WTC11 (cell line): ENCODE data around the gene ELMOD1. TPM values are rescaled to one million over a fixed set of nuclear protein-coding genes. Genes with fewer than 3 reads are reported as not detected.

Experiments
- ATAC-seq: fragments of 200-7000 bp; cut with Tn5 transposase; 2 replicates; pipeline ENCODE4 v1.10.0; 2021; ENCODE audit warnings: mild to moderate bottlenecking, moderate library complexity
- CTCF ChIA-PET: fragments of 300-600 bp; sonication (Branson Sonifier 250); formaldehyde crosslinking; loops from one replicate; lab custom pipeline; 2021; ENCODE audit warnings: antibody characterized with exemption; lab: Charles Lee
- POLR2A ChIA-PET: fragments of 350-600 bp; sonication (Branson Sonifier 250); formaldehyde crosslinking; loops from one replicate; lab custom pipeline; 2021; ENCODE audit warnings: antibody characterized with exemption; lab: Charles Lee
- DNase-seq: peaks from one replicate; pipeline ENCODE4 v3.0.0; 2021; ENCODE audit warnings: low spot score
- H3K27ac Mint-ChIP-seq: 2 replicates; pipeline ENCODE4 v1.8.0; 2021; ENCODE audit warnings: mixed read lengths
- H3K27me3 Mint-ChIP-seq: 2 replicates; pipeline ENCODE4 v1.8.0; 2021; ENCODE audit warnings: low read depth, mild to moderate bottlenecking, moderate library complexity, mixed read lengths
- H3K36me3 Mint-ChIP-seq: 2 replicates; pipeline ENCODE4 v1.8.0; 2021; ENCODE audit warnings: mixed read lengths
- H3K4me1 Mint-ChIP-seq: 2 replicates; pipeline ENCODE4 v1.8.0; 2022; ENCODE audit warnings: mixed read lengths
- H3K4me3 Mint-ChIP-seq: 2 replicates; pipeline ENCODE4 v1.8.0; 2021; ENCODE audit warnings: mild to moderate bottlenecking, moderate library complexity, mixed read lengths
- H3K9me3 Mint-ChIP-seq: 2 replicates; pipeline ENCODE4 v1.8.0; 2021; ENCODE audit warnings: mixed read lengths
- AR ChIP-seq: fragments of 250-450 bp; sonication (Bioruptor Pico); IDR thresholded peaks from 2 replicates; pipeline ENCODE4 v1.9.0; 2021; ENCODE audit warnings: mild to moderate bottlenecking
- ATF1 ChIP-seq: sonication (generic); formaldehyde crosslinking; IDR thresholded peaks from 2 replicates; pipeline ENCODE4 v1.8.1; 2023; ENCODE audit warnings: mild to moderate bottlenecking, moderate library complexity, missing genetic modification reagents
- CDX4 ChIP-seq: fragments of 250-450 bp; sonication (Bioruptor Pico); IDR thresholded peaks from 2 replicates; pipeline ENCODE4 v1.9.0; 2021; ENCODE audit warnings: moderate library complexity, mild to moderate bottlenecking, inconsistent platforms, borderline replicate concordance
- CTCF ChIP-seq: fragments of 200-600 bp; IDR thresholded peaks from 2 replicates; pipeline ENCODE4 v1.8.0; 2022; ENCODE audit warnings: antibody characterized with exemption
- E2F5 ChIP-seq: sonication (generic); formaldehyde crosslinking; IDR thresholded peaks from 2 replicates; pipeline ENCODE4 v1.8.1; 2022; ENCODE audit warnings: mild to moderate bottlenecking, moderate library complexity, missing genetic modification reagents
- ELF4 ChIP-seq: sonication (generic); formaldehyde crosslinking; IDR thresholded peaks from 2 replicates; pipeline ENCODE4 v1.8.1; 2022; ENCODE audit warnings: low read depth, mild to moderate bottlenecking, moderate library complexity, missing genetic modification reagents
- FOXJ3 ChIP-seq: sonication (generic); formaldehyde crosslinking; IDR thresholded peaks from 2 replicates; pipeline ENCODE4 v1.9.0; 2021; ENCODE audit warnings: missing genetic modification reagents, mild to moderate bottlenecking, borderline replicate concordance
- HMGA2 ChIP-seq: fragments of 250-450 bp; sonication (Bioruptor Pico); IDR thresholded peaks from 2 replicates; pipeline ENCODE4 v1.4.0; 2021; ENCODE audit warnings: mild to moderate bottlenecking, moderate library complexity
- JUN ChIP-seq: sonication (generic); formaldehyde crosslinking; IDR thresholded peaks from 2 replicates; pipeline ENCODE4 v1.8.0; 2023; ENCODE audit warnings: mild to moderate bottlenecking, missing genetic modification reagents
- MAX ChIP-seq: sonication (generic); formaldehyde crosslinking; IDR thresholded peaks from 2 replicates; pipeline ENCODE4 v1.8.0; 2022; ENCODE audit warnings: mild to moderate bottlenecking, missing genetic modification reagents
- NFATC4 ChIP-seq: fragments of 250-450 bp; sonication (Bioruptor Pico); IDR thresholded peaks from 2 replicates; pipeline ENCODE4 v1.9.0; 2021; ENCODE audit warnings: mild to moderate bottlenecking
- NR1H2 ChIP-seq: sonication (generic); formaldehyde crosslinking; IDR thresholded peaks from 2 replicates; pipeline ENCODE4 v1.9.0; 2021; ENCODE audit warnings: mild to moderate bottlenecking, moderate library complexity, missing genetic modification reagents
- PRRX2 ChIP-seq: fragments of 250-450 bp; sonication (Bioruptor Pico); IDR thresholded peaks from 2 replicates; pipeline ENCODE4 v1.8.0; 2021; ENCODE audit warnings: mild to moderate bottlenecking
- RORB ChIP-seq: fragments of 250-450 bp; sonication (Bioruptor Pico); IDR thresholded peaks from 2 replicates; pipeline ENCODE4 v1.9.0; 2021; ENCODE audit warnings: mild to moderate bottlenecking
- SMAD3 ChIP-seq: sonication (generic); formaldehyde crosslinking; IDR thresholded peaks from 2 replicates; pipeline ENCODE4 v1.8.0; 2022; ENCODE audit warnings: missing genetic modification reagents, mild to moderate bottlenecking, borderline replicate concordance
- TCF7 ChIP-seq: sonication (generic); formaldehyde crosslinking; IDR thresholded peaks from 2 replicates; pipeline ENCODE4 v1.8.0; 2022; ENCODE audit warnings: mild to moderate bottlenecking, low read depth, missing genetic modification reagents, moderate library complexity
- ZNF263 ChIP-seq: sonication (generic); formaldehyde crosslinking; IDR thresholded peaks from 2 replicates; pipeline ENCODE4 v1.8.1; 2022; ENCODE audit warnings: low read depth, mild to moderate bottlenecking, moderate library complexity, missing genetic modification reagents
- ZNF532 ChIP-seq: fragments of 250-450 bp; sonication (Bioruptor Pico); IDR thresholded peaks from 2 replicates; pipeline ENCODE4 v1.9.0; 2021; ENCODE audit warnings: mild to moderate bottlenecking, borderline replicate concordance
- ZNF671 ChIP-seq: fragments of 250-450 bp; sonication (Bioruptor Pico); IDR thresholded peaks from 2 replicates; pipeline ENCODE4 v1.8.0; 2021; ENCODE audit warnings: mild to moderate bottlenecking
- ZSCAN18 ChIP-seq: fragments of 250-450 bp; sonication (Bioruptor Pico); IDR thresholded peaks from 2 replicates; pipeline ENCODE4 v2.1.2; 2022; ENCODE audit warnings: mild to moderate bottlenecking, moderate library complexity
- total RNA-seq: library from RNA; stranded (reverse); gene quantifications from 3 replicates; pipeline ENCODE4 v1.2.3, GENCODE V29; 2021

Gene ELMOD1
- total RNA-seq, 1 experiment from 2014 or later = 2.3 TPM

- ATAC-seq = peak; percentile 99
- TF ChIP-seq ZNF532 (CRISPR knock-in tag) (no peak), E2F5 (CRISPR knock-in tag) (no peak), RORB (CRISPR knock-in tag) (no peak), FOXJ3 (CRISPR knock-in tag) (no peak), CTCF (peak; percentile 49; the same call in 1 of the 2 replicates), ZNF263 (CRISPR knock-in tag) (no peak), ELF4 (CRISPR knock-in tag) (no peak), TCF7 (CRISPR knock-in tag) (no peak)
- Mint-ChIP-seq H3K4me3 (no peak overlapping the region), H3K27ac (no peak overlapping the region), H3K27me3 (peaks cover 7% of the 10 kb centered on the region), H3K4me1 (no peaks in the 10 kb centered on the region), H3K9me3 (no peaks in the 10 kb centered on the region), H3K36me3 (no peaks in the 10 kb centered on the region)
- POLR2A ChIA-PET = no interaction called here
- CTCF ChIA-PET = interaction anchor here (0.7 to 1.9 kb wide), 3 partner anchors 11 to 74 kb away, joined by 3 to 8 read pairs (median 3); no protein-coding TSS in a partner anchor
- DNase-seq = peak; percentile 28
Measured at GRCh38 chr11:107683807-107684206, 92.9 kb downstream of the ELMOD1 start.

- Mint-ChIP-seq H3K4me1 (no peaks in the 10 kb centered on the region), H3K4me3 (no peak overlapping the region), H3K36me3 (no peaks in the 10 kb centered on the region), H3K27ac (no peak overlapping the region), H3K9me3 (no peaks in the 10 kb centered on the region), H3K27me3 (peaks cover 2% of the 10 kb centered on the region; the same call in 1 of the 2 replicates)
- no peak for ATAC-seq
- POLR2A ChIA-PET = interaction anchor here (1.0 kb wide), 1 partner anchor 123 kb away, joined by 3 read pairs; the partner anchor contains the start of gene ALKBH8
- CTCF ChIA-PET = interaction anchor here (0.6 to 2.6 kb wide), 17 partner anchors 13 to 231 kb away, joined by 3 to 38 read pairs (median 6); partner anchors contain the start of genes ALKBH8, CWF19L2 and ELMOD1
- DNase-seq = no peak
- TF ChIP-seq ZSCAN18 (no peak), SMAD3 (CRISPR knock-in tag) (no peak), JUN (no peak), CDX4 (CRISPR knock-in tag) (no peak), ZNF671 (CRISPR knock-in tag) (no peak), PRRX2 (CRISPR knock-in tag) (no peak), NR1H2 (CRISPR knock-in tag) (no peak), HMGA2 (CRISPR knock-in tag) (no peak), AR (CRISPR knock-in tag) (no peak), ATF1 (CRISPR knock-in tag) (no peak), NFATC4 (CRISPR knock-in tag) (no peak), MAX (CRISPR knock-in tag) (no peak)
Measured at GRCh38 chr11:107688322-107688918, 97.5 kb downstream of the ELMOD1 start.
